Liver (tissue), 3 donors: Measurements from ENCODE around the gene PTPN20.
"Not testable (repeated sequence)": the region's sequence is repeated elsewhere in the genome, so short reads cannot be mapped to it uniquely, and the experiment has no call there.

Source experiments
- ATF3 ChIP-seq: IDR thresholded peaks from 2 replicates; pipeline ENCODE4 v1.6.1; 2016; ENCODE audit warnings: antibody characterized with exemption
- CTCF ChIP-seq: fragments of 150-350 bp; IDR thresholded peaks from 2 replicates; pipeline ENCODE4 v1.5.1; 2017; ENCODE audit warnings: improper control_type of control experiment, low read depth, low read length; ENCODE audit not compliant: missing input control
- FOXA1 ChIP-seq: IDR thresholded peaks from 2 replicates; pipeline ENCODE4 v1.6.1; 2016; ENCODE audit warnings: antibody characterized with exemption
- RAD21 ChIP-seq, 2 donors: IDR thresholded peaks; 2 replicates each; pipeline ENCODE4 v1.6.1; 2016; ENCODE audit warnings: antibody characterized with exemption in 2 of 2, mild to moderate bottlenecking in 2 of 2
- TAF1 ChIP-seq: conservative IDR thresholded peaks from 2 replicates; pipeline ENCODE4 v1.6.1; 2016; ENCODE audit warnings: antibody characterized with exemption, mild to moderate bottlenecking
- YY1 ChIP-seq: IDR thresholded peaks from 2 replicates; pipeline ENCODE4 v1.6.1; 2016; ENCODE audit warnings: antibody characterized with exemption, mild to moderate bottlenecking
- ZBTB33 ChIP-seq: IDR thresholded peaks from 2 replicates; pipeline ENCODE4 v1.6.1; 2016; ENCODE audit warnings: antibody characterized with exemption
- TF ChIP-seq, protein P1 (sequence below): IDR thresholded peaks from 2 replicates; pipeline ENCODE4 v1.6.1; 2016; ENCODE audit warnings: antibody characterized with exemption, mild to moderate bottlenecking
- TF ChIP-seq, protein P2 (sequence below): IDR thresholded peaks from 2 replicates; pipeline ENCODE4 v1.6.1; 2016; ENCODE audit warnings: antibody characterized with exemption
- donor health status: healthy.
- donor health status: healthy.

DNA sequence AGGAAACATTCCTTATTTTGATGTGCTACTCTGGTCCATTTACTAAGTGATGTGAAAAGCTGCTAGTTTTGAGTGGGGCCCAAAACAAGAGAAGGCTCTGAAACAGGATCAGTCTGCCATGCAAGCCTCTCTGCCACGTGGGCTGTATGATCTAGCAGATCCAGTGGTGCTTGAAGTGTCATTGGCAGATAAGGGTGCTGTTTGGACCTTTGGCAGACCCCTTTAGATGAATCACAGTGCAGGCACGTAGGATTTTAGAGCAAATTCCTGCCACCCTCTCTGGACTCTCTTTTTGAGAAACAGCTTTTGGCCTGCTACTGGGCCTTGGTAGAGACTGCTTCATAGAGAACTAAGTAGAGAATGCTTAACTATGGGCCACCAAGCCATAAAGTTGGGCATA, 69.0 kb downstream of the PTPN20 start:
- not testable (repeated sequence) for TF ChIP-seq YY1; ATF3; RAD21 (IDR thresholded peaks at IDR 0.05); CTCF; FOXA1; TAF1; ZBTB33
- TF ChIP-seq, protein P1, sequence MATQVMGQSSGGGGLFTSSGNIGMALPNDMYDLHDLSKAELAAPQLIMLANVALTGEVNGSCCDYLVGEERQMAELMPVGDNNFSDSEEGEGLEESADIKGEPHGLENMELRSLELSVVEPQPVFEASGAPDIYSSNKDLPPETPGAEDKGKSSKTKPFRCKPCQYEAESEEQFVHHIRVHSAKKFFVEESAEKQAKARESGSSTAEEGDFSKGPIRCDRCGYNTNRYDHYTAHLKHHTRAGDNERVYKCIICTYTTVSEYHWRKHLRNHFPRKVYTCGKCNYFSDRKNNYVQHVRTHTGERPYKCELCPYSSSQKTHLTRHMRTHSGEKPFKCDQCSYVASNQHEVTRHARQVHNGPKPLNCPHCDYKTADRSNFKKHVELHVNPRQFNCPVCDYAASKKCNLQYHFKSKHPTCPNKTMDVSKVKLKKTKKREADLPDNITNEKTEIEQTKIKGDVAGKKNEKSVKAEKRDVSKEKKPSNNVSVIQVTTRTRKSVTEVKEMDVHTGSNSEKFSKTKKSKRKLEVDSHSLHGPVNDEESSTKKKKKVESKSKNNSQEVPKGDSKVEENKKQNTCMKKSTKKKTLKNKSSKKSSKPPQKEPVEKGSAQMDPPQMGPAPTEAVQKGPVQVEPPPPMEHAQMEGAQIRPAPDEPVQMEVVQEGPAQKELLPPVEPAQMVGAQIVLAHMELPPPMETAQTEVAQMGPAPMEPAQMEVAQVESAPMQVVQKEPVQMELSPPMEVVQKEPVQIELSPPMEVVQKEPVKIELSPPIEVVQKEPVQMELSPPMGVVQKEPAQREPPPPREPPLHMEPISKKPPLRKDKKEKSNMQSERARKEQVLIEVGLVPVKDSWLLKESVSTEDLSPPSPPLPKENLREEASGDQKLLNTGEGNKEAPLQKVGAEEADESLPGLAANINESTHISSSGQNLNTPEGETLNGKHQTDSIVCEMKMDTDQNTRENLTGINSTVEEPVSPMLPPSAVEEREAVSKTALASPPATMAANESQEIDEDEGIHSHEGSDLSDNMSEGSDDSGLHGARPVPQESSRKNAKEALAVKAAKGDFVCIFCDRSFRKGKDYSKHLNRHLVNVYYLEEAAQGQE, result not testable (repeated sequence)
- TF ChIP-seq, protein P2, sequence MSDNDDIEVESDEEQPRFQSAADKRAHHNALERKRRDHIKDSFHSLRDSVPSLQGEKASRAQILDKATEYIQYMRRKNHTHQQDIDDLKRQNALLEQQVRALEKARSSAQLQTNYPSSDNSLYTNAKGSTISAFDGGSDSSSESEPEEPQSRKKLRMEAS, result not testable (repeated sequence)
